ENCODE results near the gene PARD3.
A peak's percentile ranks its signal among the peaks of the same experiment; 100 is the strongest.

The PARD3 gene

DNA sequence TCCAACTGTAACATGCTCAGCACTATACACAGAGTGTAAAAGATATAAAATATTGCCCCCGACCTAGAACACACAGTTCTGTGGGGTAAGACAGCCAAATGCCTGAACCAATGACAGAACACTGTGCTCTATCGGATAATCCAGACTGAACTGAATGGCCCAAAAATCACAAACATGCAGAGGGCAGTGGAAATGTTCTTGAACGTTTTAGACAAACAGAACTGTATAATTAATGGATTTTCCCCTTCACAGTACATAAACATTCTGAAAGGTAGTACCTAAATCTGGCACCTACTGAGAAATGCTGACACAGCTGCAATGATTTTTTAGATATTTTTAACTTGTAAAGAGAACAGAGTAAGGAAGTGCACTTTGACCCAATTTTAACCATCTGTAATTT lies 33.4 kb downstream of the PARD3 start:
- CTCF ChIA-PET = interaction anchor here (1.1 kb wide), 1 partner anchor 20 kb away, joined by 3 read pairs; no protein-coding TSS in a partner anchor
- POLR2A ChIA-PET = no interaction called here

DNA sequence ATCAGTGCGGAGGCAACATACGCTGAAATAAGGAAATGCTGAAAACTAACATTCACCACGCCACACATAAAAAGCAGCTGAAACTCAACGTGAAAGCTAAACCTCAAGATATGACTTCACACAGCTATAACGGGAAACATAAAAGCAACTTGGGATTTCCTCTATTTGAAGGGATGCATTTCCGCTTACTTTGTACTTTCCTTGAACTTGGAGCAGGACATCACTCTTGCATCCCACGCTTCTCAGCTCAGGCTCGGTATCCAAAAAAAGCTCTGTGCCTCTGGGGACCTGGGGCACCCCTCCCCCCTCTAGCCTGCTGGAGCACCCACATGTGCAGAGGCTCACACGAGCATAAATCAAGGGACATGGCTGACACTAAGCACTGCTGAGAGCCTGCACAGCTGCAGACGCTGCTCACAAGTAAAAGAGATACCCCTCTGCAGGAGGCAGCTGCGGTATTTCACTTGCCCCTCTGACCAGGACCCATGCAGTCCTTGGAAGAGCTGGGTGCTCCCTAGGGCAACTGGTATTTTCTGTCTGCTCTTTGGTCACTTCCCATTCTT lies 34.2 kb downstream of the PARD3 start:
- TF ChIP-seq, protein P1, sequence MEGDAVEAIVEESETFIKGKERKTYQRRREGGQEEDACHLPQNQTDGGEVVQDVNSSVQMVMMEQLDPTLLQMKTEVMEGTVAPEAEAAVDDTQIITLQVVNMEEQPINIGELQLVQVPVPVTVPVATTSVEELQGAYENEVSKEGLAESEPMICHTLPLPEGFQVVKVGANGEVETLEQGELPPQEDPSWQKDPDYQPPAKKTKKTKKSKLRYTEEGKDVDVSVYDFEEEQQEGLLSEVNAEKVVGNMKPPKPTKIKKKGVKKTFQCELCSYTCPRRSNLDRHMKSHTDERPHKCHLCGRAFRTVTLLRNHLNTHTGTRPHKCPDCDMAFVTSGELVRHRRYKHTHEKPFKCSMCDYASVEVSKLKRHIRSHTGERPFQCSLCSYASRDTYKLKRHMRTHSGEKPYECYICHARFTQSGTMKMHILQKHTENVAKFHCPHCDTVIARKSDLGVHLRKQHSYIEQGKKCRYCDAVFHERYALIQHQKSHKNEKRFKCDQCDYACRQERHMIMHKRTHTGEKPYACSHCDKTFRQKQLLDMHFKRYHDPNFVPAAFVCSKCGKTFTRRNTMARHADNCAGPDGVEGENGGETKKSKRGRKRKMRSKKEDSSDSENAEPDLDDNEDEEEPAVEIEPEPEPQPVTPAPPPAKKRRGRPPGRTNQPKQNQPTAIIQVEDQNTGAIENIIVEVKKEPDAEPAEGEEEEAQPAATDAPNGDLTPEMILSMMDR (IDR thresholded peaks at IDR 0.05; ENCODE audit: control extremely low read depth, extremely low read depth, low read depth, missing control alignments) = no peak
- ChIA-PET CTCF (interaction anchor here (0.7 to 1.2 kb wide), 5 partner anchors 15 to 144 kb away, joined by 3 to 4 read pairs (median 3); no protein-coding TSS in a partner anchor), POLR2A (no interaction called here)
- peak; percentile 61 for DNase-seq (ENCODE audit: extremely low spot score)

More for the DNA sequence above, 33.4 kb downstream of the PARD3 start:
- DNase-seq (ENCODE audit: extremely low spot score) = no peak
- TF ChIP-seq, protein P1 (IDR thresholded peaks at IDR 0.05; ENCODE audit: control extremely low read depth, extremely low read depth, low read depth, missing control alignments) = no peak

DNA sequence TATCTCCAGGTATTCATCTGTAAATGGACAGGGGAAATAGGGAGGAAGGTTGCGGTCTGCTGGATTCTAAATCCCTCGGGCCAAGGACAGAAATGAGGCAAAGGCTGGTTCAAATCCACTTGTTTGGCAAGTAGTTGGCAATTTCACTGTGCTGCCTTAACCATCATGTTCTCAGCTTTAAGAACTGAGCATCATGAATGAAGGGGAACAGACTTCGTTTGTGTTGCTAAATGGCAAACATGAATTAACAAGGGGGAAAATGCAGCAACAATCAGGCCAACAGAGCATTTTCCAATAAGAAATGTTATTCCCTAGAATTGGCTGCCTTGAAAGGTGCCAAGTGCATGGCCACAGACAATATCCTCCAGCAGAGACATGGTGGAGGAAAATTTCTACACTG lies 36.9 kb downstream of the PARD3 start:
- ChIA-PET CTCF (interaction anchor here (1.2 to 2.3 kb wide), 2 partner anchors 10 to 34 kb away, joined by 3 to 9 read pairs; no protein-coding TSS in a partner anchor), POLR2A (no interaction called here)
- no peak for DNase-seq (ENCODE audit: extremely low spot score)
- TF ChIP-seq, protein P1 (IDR thresholded peaks at IDR 0.05; ENCODE audit: control extremely low read depth, extremely low read depth, low read depth, missing control alignments) = no peak

DNA sequence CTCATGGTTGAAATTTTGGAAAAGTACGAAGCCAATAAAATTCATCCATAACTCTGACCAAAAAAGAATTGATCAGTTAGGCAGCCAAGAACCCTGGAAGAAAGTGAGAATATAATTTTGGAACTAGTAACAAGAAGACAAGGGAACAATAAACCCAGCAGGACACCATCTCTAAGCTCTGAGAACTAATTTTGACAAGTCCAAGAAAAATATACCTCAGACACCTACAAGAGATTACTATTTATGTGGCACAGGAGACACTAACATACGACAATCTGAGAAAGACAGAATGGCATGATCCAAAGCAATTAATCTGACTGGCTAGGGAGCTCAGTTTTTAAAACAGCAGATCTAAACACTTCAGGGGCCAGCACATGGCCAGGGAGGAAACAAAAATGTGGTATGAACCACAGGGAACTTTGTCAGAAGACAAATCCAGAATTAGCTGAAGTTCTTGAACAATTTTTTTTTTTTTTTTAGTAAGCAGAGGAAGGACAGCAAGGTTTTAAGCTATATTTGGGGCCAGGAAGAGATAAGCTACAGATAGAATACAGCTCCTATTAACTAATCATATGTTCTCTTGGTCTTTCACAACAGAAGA lies 38.9 kb downstream of the PARD3 start:
- DNase-seq (ENCODE audit: extremely low spot score) = no peak
- TF ChIP-seq, protein P1 (IDR thresholded peaks at IDR 0.05; ENCODE audit: control extremely low read depth, extremely low read depth, low read depth, missing control alignments) = no peak
- CTCF ChIA-PET = interaction anchor here (0.7 to 1.6 kb wide), 4 partner anchors 11 to 138 kb away, joined by 3 to 5 read pairs (median 4); no protein-coding TSS in a partner anchor
- POLR2A ChIA-PET = interaction anchor here (0.7 kb wide), 1 partner anchor 420 kb away, joined by 7 read pairs; no protein-coding TSS in a partner anchor

DNA sequence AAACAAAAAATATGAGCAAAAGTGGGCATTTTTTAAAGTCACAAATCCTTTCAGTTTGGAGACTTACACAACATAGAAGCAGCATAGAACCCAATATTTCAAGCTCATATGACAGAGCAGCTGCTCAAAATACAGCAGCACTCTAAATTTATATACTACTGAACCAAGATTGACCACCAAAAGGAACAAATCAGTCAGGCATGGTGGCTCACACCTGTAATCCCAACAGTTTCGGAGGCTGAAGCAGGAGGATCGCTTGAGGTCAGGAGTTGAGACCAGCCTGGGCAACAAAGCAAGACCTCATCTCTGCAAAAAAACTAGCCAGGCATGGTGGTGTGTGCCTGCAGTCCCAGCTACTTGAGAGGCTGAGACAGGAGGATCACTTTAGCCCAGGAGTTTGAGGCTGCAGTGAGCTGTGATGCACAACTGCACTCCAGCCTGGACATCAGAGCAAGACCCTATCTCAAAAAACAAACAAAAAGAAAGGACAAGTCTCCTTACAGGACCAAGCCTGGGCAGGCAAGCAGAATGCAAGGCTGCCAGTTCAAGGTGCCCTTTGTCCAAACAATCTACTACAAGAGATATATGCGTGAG lies 40.0 kb downstream of the PARD3 start:
- ChIA-PET CTCF (interaction anchor here (1.5 to 1.6 kb wide), 2 partner anchors 10 to 137 kb away, joined by 4 read pairs; no protein-coding TSS in a partner anchor), POLR2A (no interaction called here)
- TF ChIP-seq, protein P1 (IDR thresholded peaks at IDR 0.05; ENCODE audit: control extremely low read depth, extremely low read depth, low read depth, missing control alignments) = no peak
- DNase-seq (ENCODE audit: extremely low spot score) = no peak

DNA sequence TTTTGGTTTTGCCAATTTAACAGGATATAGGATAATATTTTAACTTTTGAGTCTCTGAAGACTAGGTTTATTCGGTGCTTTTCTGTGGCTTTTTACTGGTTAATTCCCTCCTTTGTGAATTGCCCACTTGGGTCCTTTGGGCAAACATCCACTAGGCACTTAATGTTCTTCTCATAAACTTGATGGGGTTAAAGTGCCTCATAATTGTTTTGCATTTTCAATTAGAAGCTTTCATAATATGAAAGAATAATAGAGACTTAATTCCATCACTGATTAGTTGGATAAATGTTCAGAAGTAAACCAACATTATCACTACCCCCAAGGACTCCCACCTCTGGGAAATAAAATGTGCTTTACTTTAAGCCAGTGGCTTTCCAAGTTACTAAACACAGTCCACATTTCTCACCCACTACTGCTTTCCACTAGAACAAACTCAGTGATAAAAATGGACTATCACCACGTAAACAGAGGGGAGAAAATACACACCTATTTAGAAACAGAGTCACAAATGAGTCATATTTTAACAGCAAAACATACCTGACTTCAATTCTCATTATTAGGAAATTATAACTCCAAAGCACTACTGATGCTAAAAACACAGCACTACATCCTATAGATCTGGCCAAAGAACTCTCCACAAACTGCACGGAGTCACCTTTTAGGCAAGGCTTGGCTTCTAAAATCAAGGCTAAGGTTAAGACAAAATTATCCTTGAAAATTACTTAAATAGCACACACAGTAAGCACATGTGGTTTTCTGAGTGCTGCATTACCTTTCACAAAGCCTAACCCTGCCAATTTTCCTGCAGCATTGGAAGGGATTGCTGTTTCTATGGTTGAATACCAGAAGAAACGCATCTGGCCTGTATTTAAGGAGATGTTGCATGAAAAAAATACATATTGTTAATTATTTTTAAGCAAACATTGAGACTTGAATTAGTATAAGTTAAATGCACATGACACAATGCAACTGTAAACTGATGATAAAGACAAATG lies 41.2 kb downstream of the PARD3 start:
- TF ChIP-seq, protein P1 (IDR thresholded peaks at IDR 0.05; ENCODE audit: control extremely low read depth, extremely low read depth, low read depth, missing control alignments) = no peak
- ChIA-PET POLR2A (no interaction called here), CTCF (no interaction called here)
- no peak for DNase-seq (ENCODE audit: extremely low spot score)

Measured in GM10248 (cell line).